NCI-H2227 treated with DMSO at 0.1 percent for 48 hours (cell line): Measurements from ENCODE around the gene FATE1.

Experiments
- DNase-seq: peaks from one replicate; lab custom pipeline; 2025; lab: John Stamatoyannopoulos, UW

Gene FATE1

DNA sequence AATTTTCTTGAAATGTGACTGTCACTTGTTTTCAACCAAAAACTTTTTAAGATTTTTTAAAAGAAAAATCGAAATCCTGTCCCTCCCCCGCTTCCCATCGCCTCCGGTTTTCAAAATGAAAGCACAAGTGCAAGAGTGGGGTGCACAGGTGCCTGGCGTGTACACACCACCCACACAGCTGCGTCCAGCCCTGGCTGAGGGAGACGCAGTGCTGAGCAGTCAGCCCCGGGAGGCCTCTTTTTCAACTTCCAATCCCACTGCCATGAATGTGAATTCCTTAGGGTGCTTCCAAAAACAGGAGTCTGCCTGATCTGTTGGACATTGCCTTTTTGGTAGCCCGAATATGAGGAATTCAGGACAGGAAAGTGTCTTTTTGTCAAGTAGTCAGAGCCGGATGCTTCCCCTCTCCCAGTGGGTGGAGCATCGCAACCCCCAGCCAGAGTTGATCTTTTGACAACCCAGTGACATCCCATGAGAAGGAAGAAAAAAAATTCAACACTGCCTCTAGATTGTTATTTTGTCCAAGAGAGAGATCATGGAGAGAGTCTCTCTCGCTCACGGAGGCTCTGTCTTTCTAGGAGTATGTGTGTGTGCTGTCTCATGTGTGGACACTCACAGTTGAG is 11.7 kb upstream of the FATE1 start:
- DNase-seq, result no peak

DNA sequence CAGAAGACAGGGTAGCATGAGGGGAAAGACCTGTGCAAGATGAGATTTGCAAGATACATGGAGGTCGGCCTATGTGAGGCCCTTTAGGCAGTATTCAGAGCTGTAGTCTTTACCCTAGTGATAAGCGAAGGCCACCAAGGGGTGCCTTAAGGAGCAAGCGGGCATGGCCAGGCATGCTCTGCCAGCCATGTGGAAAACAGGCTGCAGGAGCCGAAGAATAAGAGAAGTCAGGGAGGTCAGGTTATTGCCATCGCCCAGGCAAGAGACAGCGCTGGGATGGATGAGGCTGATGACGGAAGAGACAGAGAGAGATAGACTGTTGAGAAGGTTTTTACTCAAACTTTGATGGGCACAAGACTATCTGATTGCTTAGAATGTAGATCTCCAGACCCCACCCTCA is 7.0 kb upstream of the FATE1 start:
- no peak for DNase-seq

DNA sequence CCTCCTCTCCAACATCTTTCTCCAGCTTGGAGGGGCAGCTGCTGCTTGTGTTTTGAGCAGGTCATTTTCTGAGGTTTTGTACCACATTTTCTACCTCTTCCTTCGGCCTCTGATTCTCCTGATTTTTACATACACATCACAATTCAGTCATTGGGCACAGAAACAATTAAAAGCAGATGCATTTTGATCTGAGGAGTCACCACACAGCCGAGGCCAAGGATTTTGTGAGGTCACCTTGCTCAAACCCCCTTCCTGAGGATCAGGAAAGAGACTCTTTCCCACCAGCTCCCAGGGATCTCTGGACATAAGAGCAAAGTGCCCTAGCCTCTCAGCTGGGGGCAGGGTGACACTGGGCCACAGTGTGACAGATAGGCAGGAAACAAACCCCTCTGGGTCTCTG is 5.4 kb upstream of the FATE1 start:
- no peak for DNase-seq

DNA sequence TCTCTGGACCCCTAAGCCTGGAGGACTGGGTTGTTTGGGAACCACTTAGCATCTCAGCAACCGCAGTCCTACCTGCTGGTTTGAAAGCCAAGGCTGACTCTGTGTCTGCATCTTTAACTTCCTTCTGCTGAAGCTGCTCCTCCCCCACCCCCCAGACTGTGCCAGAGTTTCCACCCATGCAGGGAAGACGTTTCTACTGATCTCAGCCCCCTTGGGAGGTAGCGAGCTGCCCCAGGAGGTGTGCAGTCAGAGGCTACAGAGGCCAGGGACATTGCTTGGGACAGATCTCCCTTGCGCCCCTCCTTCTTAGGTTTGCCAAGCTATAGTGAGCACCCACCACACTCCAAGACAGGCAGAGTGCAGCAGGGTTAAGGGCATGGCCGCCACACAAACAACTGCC is 4.7 kb upstream of the FATE1 start:
- DNase-seq, result no peak

DNA sequence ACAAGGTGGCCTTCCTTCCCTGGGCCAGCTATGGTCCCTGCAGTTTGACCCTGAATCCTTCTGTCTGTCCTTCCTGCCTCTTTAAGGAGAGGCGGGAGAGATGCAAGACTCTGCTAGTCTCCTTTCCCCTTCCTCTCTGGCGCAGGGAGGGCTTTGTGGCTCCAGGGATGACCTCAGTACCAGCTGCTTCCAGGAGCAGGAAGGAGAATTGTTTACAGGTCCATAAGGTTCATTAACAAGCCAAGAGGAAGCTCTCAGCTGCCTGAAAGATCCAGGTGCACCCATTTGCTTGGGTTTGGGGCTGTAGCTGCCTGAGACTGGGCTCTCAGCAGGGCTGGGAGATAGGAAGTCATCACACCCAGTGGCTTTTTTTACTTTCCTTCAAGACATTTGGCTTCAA is 4.0 kb upstream of the FATE1 start:
- no peak for DNase-seq

DNA sequence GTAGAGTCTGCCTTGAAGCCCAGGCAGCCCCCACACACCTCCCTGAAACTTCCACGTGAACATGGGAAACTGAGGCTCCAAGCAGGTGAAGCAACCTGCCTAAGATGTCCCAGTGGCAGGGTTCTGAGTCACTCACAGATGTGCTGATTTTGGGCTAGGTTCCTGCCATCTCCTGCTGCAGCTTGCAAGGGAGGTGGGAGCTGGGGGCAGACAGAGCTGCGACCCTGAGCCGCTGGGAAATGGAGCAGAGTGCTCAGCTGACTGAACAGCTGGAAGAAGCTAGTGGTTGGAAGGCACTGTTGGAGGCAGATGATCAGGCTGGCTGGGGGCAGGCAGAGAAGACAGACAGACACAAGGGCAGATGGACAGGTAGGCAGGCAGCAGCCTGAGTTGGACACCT is 3.6 kb upstream of the FATE1 start:
- DNase-seq, result no peak

DNA sequence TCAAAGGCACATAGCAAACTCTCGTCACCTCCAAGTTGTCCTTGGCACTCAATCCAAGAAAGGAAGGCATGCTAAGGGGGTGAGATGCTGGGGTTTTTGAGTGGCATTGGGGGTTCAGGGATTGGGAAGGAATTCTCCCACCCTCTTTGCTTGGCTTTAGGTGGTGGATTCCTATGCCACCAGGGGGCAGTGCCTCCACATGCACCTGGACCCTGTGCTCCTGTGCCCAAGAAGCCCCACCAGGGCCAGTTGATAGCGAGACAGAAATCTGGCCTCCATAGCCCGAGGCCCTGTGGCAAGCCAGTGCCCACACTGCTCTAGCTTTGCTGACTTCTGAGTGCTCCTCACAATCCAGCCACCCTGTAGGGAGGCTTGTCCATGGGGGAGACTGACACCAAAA is 2.0 kb upstream of the FATE1 start:
- no peak for DNase-seq

DNA sequence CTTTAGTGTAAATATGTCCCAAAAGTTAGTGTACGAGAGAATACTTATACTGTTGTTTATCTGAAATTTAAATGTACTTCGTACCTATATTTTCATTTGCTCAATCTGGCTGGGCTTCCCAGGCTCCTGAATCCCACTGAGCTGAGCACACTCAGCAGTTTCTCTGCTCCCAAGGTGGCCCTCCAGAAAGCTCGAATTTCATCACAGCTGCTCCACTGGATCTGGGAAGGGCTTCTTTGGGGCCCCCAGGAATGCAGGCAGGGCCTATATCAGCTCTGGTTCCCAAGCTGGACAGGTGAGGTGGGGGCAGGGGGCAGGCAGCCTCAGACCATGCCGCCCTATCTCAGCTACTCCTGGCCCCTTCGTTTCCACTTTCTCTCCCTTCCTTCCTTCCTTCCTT is 1.5 kb upstream of the FATE1 start:
- DNase-seq, result no peak

DNA sequence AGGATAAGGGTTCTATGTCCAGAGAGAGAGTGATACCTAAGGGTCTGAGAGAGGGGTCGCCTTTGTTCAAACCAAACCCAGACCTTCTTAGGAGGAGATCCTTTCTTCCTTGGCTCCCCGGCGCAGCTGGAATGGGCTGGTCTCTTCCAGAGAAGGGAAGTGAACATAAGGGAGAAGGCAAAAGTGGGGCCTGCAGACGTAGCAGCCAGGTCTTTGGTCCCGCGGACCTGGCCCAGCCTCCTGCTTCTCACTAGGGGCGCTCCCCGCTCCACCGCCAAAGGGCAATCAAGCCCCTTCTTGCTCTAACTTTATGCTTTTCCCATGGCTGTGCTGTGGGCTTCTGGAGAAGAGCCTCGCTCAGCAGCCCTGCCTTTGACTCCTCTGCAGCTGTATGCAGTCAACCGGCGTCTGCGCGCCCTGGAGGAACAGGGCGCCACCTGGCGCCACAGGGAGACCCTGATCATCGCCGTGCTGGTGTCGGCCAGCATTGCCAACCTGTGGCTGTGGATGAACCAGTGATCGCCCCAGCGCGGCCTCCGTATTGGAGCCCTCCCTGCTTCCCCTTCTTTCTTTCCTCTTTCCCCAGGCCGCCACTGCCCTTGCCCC is 6.5 kb downstream of the FATE1 start:
- no peak for DNase-seq

DNA sequence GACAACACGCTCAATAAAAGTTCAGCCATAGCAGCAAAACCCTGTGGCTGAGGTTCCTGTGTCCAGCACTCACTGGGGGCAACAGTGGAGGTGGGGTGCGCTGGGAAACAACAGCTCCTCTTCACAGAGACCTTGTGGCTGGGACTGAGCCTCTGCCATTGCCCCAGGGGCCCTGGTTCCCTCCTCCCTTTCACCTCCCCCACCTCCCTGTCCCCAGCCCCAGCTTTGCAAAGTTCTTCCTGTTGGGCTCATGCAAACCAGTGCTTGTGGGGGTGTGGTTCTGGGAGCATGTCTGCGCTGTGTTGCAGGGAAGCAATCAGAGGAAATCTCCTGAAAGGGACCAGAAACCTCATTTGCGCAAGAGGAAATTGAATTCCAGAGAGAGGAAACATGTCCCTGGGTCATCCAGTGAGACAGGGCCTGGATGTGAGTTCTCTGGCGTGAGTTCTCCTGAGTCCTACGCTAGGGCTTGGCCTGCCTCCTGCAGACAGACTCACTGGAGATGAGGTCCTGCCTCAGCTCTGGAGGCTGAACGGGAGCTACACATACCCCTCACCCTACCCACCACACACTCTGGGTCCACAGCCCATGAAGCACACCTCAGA is 7.4 kb downstream of the FATE1 start:
- no peak for DNase-seq

DNA sequence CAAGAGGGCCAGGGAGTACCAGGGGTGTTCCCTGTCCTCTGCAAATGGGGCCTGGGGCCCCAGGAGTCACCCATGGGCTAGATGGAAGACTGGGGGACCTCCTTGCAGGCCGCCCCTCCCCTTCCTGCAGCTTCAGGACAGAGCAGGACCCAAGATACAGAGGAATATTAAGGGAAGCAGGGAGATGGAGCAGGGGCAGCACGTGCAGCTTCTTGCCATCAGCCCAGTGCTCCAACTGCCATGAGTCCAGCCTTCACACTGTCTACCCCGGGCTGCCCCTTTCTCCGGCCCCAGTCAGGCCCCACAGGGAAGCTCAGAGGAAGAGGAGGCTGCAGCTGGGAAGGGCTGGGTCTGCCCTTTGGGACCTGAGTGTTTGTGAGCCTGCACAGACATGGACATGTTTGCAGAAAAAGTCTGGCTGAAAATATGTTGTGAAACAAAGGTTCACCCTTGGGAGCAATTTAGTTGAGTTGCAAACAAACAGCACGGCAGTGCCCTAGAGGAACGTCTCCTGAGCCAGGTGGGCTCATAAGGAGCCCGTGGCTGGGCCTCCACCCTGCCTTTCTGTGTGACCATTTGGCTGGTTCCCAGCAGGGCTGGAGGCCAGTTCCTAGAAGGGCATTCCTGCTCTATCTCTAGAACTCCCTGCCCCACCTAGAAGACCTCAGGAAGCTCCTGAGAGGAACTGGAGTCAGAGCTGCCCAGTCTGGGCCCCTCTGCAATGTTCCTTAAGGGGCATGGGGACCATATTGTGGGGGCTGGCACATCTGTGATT is 8.9 kb downstream of the FATE1 start:
- DNase-seq, result no peak

DNA sequence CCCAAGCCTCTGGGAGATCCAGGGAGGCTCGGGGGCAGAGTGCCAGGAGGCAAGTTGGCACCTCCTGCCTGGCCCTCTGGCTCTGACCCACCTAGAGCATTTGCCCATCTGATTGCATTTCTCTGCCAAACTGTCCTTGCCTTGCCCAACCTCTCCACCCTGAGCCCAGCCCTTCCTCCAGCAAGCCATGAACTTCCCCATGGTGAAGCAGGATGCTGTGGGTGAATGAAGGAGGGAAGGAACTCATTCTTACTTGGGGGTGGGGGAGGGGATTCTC is 9.4 kb downstream of the FATE1 start:
- no peak for DNase-seq

DNA sequence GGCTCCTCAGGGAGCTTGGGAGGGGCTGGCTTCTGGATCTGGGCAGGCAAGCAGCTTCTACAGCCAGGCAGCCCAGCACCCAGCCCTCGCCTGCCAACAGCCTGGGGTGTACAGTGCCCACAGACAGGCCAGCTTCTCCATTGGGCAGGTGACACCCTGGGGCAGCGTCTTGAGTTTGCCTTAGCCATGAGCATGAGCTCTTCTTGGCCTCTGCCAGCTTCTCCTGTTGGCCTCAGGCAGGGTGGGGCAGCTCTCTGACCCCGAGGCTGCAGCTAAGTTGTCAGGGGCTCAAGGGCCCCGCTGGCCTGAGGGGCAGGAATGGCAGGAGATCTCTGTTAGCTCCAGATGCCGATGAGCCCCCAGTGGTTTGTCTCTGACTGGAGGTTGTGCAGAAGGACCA is 10.9 kb downstream of the FATE1 start:
- no peak for DNase-seq

DNA sequence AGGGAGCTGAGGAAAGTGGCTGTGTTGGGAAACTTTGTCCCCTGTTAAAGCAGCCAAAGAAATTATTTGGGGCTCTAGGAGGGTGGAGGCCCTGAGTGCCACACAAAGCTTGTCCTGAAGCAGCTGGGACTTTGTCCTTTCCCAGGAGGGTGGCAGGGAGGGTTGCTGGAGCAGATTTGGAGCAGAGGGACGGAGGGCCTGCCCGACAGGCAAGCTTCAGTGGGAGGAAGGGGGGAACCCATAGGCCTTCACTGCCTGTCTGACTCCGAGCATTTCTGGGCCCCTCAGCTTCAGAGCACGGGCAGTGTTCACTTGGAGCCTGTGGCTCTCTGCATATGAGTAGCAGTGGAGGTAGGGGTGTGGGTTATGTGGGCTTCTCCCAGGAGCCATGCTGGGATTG is 11.5 kb downstream of the FATE1 start:
- DNase-seq, result no peak

DNA sequence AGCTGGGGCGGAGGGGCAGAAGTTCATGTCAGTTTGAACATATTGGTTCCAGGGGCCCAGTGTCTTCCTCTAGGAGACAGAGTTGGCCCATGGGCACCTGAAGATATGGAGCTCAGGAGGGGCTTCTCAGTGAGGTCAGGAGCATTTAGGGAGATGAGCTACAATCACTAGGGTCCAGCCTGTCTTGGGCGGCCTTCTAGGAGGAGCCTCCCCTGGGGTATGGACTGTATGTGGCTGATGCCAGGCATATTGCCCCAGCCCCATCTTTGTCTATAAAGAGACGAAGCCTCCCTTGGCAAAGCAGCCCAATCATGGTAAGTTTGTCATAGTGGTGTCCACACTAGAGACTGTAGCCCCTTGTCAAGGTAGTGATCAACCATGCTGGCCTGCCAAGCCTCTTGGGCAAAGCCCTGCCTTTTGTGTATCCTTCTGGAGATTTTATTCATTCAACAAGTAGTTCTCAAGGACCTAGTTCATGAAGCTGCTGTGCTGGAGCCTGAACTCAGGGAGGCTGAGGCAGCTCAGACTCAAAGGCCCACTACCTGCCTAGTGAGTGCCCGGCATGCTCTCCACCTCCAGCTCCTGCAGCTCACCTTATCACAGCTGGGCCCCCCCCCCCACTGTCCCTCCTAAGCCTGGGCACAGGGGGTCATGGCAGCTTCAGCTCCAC is 13.4 kb downstream of the FATE1 start:
- DNase-seq, result no peak

DNA sequence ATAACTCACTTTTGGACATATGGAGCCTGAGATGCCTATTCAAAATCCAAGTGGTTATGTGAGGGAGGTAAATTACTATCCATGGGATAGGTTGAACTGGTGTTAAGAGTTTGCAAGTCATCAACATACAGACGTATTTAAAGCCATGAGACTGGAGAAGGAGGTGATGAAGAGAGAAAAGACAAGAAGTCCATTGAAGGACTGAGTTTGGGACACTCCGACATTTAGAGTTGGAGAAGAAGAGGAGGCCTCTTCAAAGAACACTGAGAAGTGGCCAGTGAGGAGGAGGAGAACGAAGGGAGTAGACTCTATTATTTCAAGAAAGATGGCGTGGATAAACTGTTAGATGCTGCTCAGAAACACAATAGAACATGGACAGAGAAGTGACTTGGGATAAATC is 18.6 kb downstream of the FATE1 start, which contains the start of gene CNGA2:
Gene CNGA2, plus strand, starts transcription at position 301 of the 400 bp plus-strand sequence. CDS start 3,738 bp downstream, outside the sequence.
- DNase-seq, result no peak

DNA sequence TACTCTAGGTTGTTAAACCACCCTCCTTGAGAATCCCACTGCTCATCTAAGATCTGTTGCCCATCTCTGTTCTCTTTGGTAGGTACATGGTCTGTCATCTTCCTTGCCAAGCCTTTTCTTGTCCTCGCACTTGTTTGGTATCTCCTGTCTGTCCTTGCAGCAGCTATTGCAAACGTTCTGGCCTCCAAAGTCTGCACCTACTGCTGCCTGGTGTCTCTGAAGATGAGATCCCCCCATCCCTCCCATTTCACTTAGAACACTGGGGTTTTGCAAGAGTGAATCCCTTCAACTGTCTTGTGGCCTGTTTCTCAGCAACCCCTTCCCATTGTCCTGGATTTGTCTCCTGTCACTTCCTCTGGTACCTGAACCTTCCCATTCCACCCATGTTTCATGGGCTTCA is 19.4 kb downstream of the FATE1 start:
- DNase-seq, result no peak

DNA sequence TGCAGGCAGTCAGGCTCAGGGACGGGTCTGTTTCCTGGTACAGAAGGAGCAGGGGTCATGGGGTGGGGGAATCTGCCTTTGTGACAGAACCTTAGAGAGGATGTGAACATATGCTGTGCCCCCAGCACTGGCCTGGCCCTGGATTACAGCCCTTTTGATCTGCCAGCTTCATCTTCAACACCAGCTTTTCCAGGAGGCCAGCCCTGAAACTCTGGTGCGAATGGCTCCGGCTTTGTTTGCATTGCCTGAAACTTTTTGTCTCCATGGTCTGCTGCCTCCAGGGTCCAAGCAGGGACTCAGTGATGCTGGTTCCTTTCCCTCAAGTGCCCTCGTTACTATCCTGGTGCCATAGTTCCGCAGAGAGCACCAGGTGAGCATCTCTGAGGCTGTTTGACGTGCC is 20.9 kb downstream of the FATE1 start:
- DNase-seq, result no peak

DNA sequence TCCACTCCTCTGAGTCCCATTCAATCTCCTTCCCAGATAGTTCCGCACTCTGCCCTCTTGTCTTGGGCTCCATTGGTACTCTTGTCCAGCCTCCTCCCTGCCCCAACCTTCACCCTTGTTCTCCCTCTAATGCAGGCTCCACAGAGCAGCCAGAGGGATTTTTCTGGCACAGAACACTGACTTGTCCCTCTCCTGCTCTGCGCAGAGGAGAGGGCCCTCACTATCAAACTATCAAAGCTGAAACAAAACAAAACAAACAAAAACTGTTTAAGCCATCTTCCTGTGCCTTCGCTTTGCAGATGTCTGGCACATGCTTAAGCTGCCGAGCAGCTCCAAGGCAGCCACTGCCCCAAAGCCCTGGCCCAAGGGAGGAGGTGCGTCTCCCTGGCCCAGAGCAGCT is 21.7 kb downstream of the FATE1 start:
- DNase-seq, result no peak

DNA sequence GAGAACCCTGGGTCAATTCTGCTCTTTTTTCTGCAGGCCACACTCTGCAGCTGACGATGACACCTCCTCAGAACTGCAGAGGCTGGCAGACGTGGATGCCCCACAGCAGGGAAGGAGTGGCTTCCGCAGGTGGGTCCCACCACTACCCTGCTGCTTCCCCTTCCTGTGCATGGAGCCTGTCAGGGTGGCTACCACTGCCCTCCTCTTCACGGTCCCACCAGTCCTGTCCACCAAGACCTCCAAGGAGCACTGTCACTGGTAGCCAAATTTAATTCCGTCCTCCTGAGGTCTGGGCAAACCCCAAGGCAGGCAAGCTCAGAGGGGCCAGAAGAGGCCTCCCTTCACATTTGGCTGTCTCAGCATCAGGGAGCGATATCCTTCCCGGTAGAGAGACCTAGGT is 22.9 kb downstream of the FATE1 start:
- DNase-seq, result no peak

DNA sequence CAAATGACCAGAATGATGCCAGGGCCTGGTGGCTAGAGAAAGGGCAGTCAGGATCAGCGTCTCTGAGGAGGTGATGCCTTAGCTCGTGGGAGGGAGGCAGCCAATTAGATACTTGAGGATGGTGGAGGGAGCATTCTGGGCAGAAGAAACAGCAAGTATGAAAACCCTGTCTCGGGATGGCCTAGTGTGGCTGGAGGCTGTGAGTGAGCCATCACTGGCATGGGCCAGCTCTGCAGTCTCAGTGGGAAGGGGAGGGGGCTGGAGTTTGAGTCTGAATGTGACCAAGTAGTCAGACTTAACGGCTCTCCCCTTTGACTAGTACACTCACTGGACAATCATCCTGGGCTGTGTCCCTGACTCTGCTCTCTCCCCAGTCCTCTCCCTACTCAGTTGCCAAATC is 25.8 kb downstream of the FATE1 start:
- no peak for DNase-seq

DNA sequence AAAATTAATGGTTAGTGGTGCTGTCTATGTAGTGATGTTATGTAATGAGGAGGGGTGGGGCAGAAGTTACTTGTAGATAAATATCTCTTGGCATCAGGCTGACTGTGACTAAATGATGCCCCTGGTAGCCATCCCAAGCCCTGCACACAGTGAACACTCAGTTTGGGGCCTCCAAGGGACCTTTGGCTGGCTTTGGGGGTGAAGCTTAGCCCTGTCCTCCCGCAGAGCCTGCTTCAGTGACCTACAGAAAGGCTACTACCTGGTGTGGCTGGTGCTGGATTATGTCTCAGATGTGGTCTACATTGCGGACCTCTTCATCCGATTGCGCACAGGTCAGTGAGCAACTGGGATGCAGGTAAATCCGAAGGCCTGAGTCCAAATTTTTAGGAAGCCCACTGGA is 26.5 kb downstream of the FATE1 start:
- no peak for DNase-seq
